GM18951 (cell line): Measurements from ENCODE around the gene ANKRD6.

Source experiments
- POLR2A ChIP-seq: IDR thresholded peaks from 4 replicates; pipeline ENCODE4 v1.6.1; 2011; ENCODE audit warnings: mild to moderate bottlenecking; ENCODE audit not compliant: insufficient read length, insufficient read depth; ENCODE audit errors: extremely low read depth
- in situ Hi-C: fragments of 300-500 bp; cut with MboI; formaldehyde crosslinking; loops from one replicate; pipeline ENCODE4 v1.12.0; 2022; ENCODE audit warnings: low sequenced_read_pairs, mixed read lengths, inconsistent platforms; ENCODE audit not compliant: unreplicated experiment

The ANKRD6 gene

GRCh38 chr6:89581689-89582088, 148.7 kb downstream of the ANKRD6 start:
- TF ChIP-seq POLR2A, result no peak
- in situ Hi-C loops, result no loop called here

GRCh38 chr6:89582669-89583325, 149.8 kb downstream of the ANKRD6 start:
- TF ChIP-seq POLR2A, result no peak
- in situ Hi-C loops, result no loop called here

- in situ Hi-C loops, result no loop called here
- TF ChIP-seq POLR2A, result no peak
These were observed 150.6 kb downstream of the ANKRD6 start for GRCh38 chr6:89583559-89583958.

- no peak for TF ChIP-seq POLR2A
- in situ Hi-C loops, result no loop called here
These were observed 151.6 kb downstream of the ANKRD6 start for GRCh38 chr6:89584539-89584938.

- in situ Hi-C loops, result no loop called here
These were observed 152.2 kb downstream of the ANKRD6 start for GRCh38 chr6:89585154-89585553.

GRCh38 chr6:89589297-89590025, 156.5 kb downstream of the ANKRD6 start:
- in situ Hi-C loops, result no loop called here

More at GRCh38 chr6:89585154-89585553, 152.2 kb downstream of the ANKRD6 start:
- TF ChIP-seq POLR2A, result no peak

GRCh38 chr6:89590133-89590532, 157.2 kb downstream of the ANKRD6 start:
- TF ChIP-seq POLR2A, result no peak

More at GRCh38 chr6:89589297-89590025, 156.5 kb downstream of the ANKRD6 start:
- TF ChIP-seq POLR2A, result no peak

GRCh38 chr6:89591745-89592144, 158.8 kb downstream of the ANKRD6 start:
- TF ChIP-seq POLR2A, result no peak
- in situ Hi-C loops, result no loop called here

More at GRCh38 chr6:89590133-89590532, 157.2 kb downstream of the ANKRD6 start:
- in situ Hi-C loops, result no loop called here

- TF ChIP-seq POLR2A, result no peak
- in situ Hi-C loops, result no loop called here
These were observed 163.1 kb downstream of the ANKRD6 start for GRCh38 chr6:89596056-89596455.

GRCh38 chr6:89596484-89596883, 163.5 kb downstream of the ANKRD6 start:
- no peak for TF ChIP-seq POLR2A
- in situ Hi-C loops, result no loop called here

- TF ChIP-seq POLR2A, result no peak
- in situ Hi-C loops, result no loop called here
These were observed 164.4 kb downstream of the ANKRD6 start for GRCh38 chr6:89597372-89597771.

GRCh38 chr6:89597988-89598387, 165.0 kb downstream of the ANKRD6 start:
- in situ Hi-C loops, result no loop called here
- TF ChIP-seq POLR2A, result no peak

GRCh38 chr6:89599727-89600126, 166.8 kb downstream of the ANKRD6 start:
- in situ Hi-C loops, result no loop called here
- TF ChIP-seq POLR2A, result no peak

GRCh38 chr6:89602166-89602565, 169.2 kb downstream of the ANKRD6 start:
- TF ChIP-seq POLR2A, result no peak
- in situ Hi-C loops, result no loop called here

- in situ Hi-C loops, result no loop called here
- TF ChIP-seq POLR2A, result no peak
These were observed 171.7 kb downstream of the ANKRD6 start for GRCh38 chr6:89604653-89605052.

GRCh38 chr6:89605861-89606260, 172.9 kb downstream of the ANKRD6 start:
- TF ChIP-seq POLR2A, result no peak
- in situ Hi-C loops, result no loop called here
